IPS-11a (cell line): ENCODE data around the gene GRAP.

ENCODE experiments used
- H3K4me3 ChIP-seq: one replicate; pipeline ENCODE4 v1.5.1; 2013; ENCODE audit warnings: low read depth, low read length, control low read depth

GRAP gene

GRCh38 chr17:19019041-19019941 lies 27.5 kb downstream of the GRAP start:
- H3K4me3 ChIP-seq, result no peak overlapping the region

GRCh38 chr17:19018600-19018950 lies 28.2 kb downstream of the GRAP start:
- no peak overlapping the region for H3K4me3 ChIP-seq

- H3K4me3 ChIP-seq, result no peak overlapping the region
These were observed 28.8 kb downstream of the GRAP start for GRCh38 chr17:19017804-19018599.

- H3K4me3 ChIP-seq, result no peak overlapping the region
These were observed 29.4 kb downstream of the GRAP start for GRCh38 chr17:19017401-19017800.

GRCh38 chr17:19016881-19017280 lies 29.9 kb downstream of the GRAP start:
- no peak overlapping the region for H3K4me3 ChIP-seq

GRCh38 chr17:19016297-19016696 lies 30.5 kb downstream of the GRAP start:
- no peak overlapping the region for H3K4me3 ChIP-seq

- no peak overlapping the region for H3K4me3 ChIP-seq
These were observed 31.3 kb downstream of the GRAP start for GRCh38 chr17:19015428-19015827.

- no peak overlapping the region for H3K4me3 ChIP-seq
These were observed 32.0 kb downstream of the GRAP start for GRCh38 chr17:19014628-19015215.

GRCh38 chr17:19013806-19014627 lies 32.7 kb downstream of the GRAP start:
- H3K4me3 ChIP-seq, result no peak overlapping the region

- H3K4me3 ChIP-seq, result no peak overlapping the region
These were observed 33.5 kb downstream of the GRAP start for GRCh38 chr17:19013226-19013625.

- no peak overlapping the region for H3K4me3 ChIP-seq
These were observed 34.3 kb downstream of the GRAP start for GRCh38 chr17:19012171-19013080.

- H3K4me3 ChIP-seq, result no peak overlapping the region
These were observed 35.2 kb downstream of the GRAP start for GRCh38 chr17:19011581-19011980.

- no peak overlapping the region for H3K4me3 ChIP-seq
These were observed 35.8 kb downstream of the GRAP start for GRCh38 chr17:19010729-19011505.

- no peak overlapping the region for H3K4me3 ChIP-seq
These were observed 36.8 kb downstream of the GRAP start for GRCh38 chr17:19009970-19010369.

GRCh38 chr17:19006698-19007097 lies 40.1 kb downstream of the GRAP start:
- no peak overlapping the region for H3K4me3 ChIP-seq

GRCh38 chr17:19005789-19006430 lies 40.8 kb downstream of the GRAP start:
- no peak overlapping the region for H3K4me3 ChIP-seq

GRCh38 chr17:19005137-19005773 lies 41.5 kb downstream of the GRAP start:
- H3K4me3 ChIP-seq, result peak overlapping the region; percentile 57
